Breast epithelium (tissue), 3 donors: ENCODE results near the gene ACE2.

Source experiments
- POLR2AphosphoS5 ChIP-seq, 3 donors: sonication (generic); formaldehyde crosslinking; IDR thresholded peaks; one replicate each; pipeline ENCODE4 v1.6.1; 2017; ENCODE audit warnings: antibody characterized with exemption in 3 of 3
- TF ChIP-seq, protein P1 (sequence below), 3 donors: fragments of 450-650 bp; IDR thresholded peaks; one replicate each; pipeline ENCODE4 v1.5.1; 2016 to 2017; ENCODE audit warnings: antibody characterized with exemption in 3 of 3, mild to moderate bottlenecking in 3 of 3, moderate library complexity in 3 of 3

DNA sequence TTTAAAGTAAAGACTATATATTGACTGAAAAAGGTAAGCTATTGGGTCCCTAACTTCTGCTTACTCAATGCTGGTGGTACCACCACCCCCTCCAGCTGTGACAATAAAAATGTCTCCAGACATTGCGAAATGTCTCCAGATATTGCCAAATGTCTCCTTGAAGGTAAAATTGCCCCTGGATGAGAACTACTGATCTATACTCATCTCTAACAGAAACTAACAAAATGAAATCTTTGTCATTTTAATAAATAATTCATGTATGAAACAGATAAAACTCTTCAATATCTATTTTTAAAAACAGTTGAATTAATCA, 43.8 kb upstream of the ACE2 start:
- TF ChIP-seq POLR2AphosphoS5 (IDR thresholded peaks at IDR 0.05) = no peak
- TF ChIP-seq, protein P1, sequence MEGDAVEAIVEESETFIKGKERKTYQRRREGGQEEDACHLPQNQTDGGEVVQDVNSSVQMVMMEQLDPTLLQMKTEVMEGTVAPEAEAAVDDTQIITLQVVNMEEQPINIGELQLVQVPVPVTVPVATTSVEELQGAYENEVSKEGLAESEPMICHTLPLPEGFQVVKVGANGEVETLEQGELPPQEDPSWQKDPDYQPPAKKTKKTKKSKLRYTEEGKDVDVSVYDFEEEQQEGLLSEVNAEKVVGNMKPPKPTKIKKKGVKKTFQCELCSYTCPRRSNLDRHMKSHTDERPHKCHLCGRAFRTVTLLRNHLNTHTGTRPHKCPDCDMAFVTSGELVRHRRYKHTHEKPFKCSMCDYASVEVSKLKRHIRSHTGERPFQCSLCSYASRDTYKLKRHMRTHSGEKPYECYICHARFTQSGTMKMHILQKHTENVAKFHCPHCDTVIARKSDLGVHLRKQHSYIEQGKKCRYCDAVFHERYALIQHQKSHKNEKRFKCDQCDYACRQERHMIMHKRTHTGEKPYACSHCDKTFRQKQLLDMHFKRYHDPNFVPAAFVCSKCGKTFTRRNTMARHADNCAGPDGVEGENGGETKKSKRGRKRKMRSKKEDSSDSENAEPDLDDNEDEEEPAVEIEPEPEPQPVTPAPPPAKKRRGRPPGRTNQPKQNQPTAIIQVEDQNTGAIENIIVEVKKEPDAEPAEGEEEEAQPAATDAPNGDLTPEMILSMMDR (IDR thresholded peaks at IDR 0.05) = no peak
